Astrocyte (in vitro differentiated cells and primary cell): Measurements from ENCODE around the gene TMC8. TPM values are rescaled to one million over a fixed set of nuclear protein-coding genes. Genes with fewer than 3 reads are reported as not detected.

ENCODE experiments used
- DNase-seq: peaks from one replicate; pipeline ENCODE4 v3.0.0-alpha.2; 2010; ENCODE audit warnings: low read depth
- FAIRE-seq: peaks from 2 replicates; lab custom pipeline; 2011; peaks lifted over from hg19 to GRCh38; lab: Jason Lieb, UNC
- H2AFZ ChIP-seq: 2 replicates; pipeline ENCODE4 v1.6.0; 2012; ENCODE audit warnings: low read depth, low read length, inconsistent platforms
- H3K27ac ChIP-seq: 2 replicates; pipeline ENCODE4 v1.5.1; 2011; ENCODE audit warnings: low read depth, low read length, inconsistent platforms
- H3K27me3 ChIP-seq: 2 replicates; pipeline ENCODE4 v1.6.0; 2011; ENCODE audit warnings: low read length, inconsistent platforms; ENCODE audit not compliant: insufficient read depth
- H3K36me3 ChIP-seq: 2 replicates; pipeline ENCODE4 v1.5.1; 2011; ENCODE audit warnings: low read length, inconsistent platforms; ENCODE audit not compliant: insufficient read depth
- H3K4me1 ChIP-seq: 2 replicates; pipeline ENCODE4 v1.5.1; 2011; ENCODE audit warnings: low read length, inconsistent platforms; ENCODE audit not compliant: insufficient read depth
- H3K4me2 ChIP-seq: 2 replicates; pipeline ENCODE4 v1.6.0; 2012; ENCODE audit warnings: low read length, inconsistent platforms
- H3K4me3 ChIP-seq: 2 replicates; pipeline ENCODE4 v1.5.1; 2011; ENCODE audit warnings: low read depth, mild to moderate bottlenecking, low read length, inconsistent platforms; ENCODE audit not compliant: insufficient read depth
- H3K79me2 ChIP-seq: 2 replicates; pipeline ENCODE4 v1.6.0; 2012; ENCODE audit warnings: mild to moderate bottlenecking, low read length, inconsistent platforms; ENCODE audit not compliant: insufficient read depth
- H3K9ac ChIP-seq: 2 replicates; pipeline ENCODE4 v1.6.0; 2012; ENCODE audit warnings: mild to moderate bottlenecking, low read length, inconsistent platforms
- H3K9me3 ChIP-seq: 2 replicates; pipeline ENCODE4 v1.5.1; 2012; ENCODE audit warnings: low read depth, mild to moderate bottlenecking, low read length, inconsistent platforms; ENCODE audit not compliant: insufficient read depth
- H4K20me1 ChIP-seq: 2 replicates; pipeline ENCODE4 v1.6.0; 2012; ENCODE audit warnings: low read length, inconsistent platforms; ENCODE audit not compliant: insufficient read depth
- H3K27ac Mint-ChIP-seq: one replicate; pipeline ENCODE4 v1.8.0; 2021; ENCODE audit warnings: mild to moderate bottlenecking, mixed read lengths; ENCODE audit not compliant: unreplicated experiment
- H3K27me3 Mint-ChIP-seq: one replicate; pipeline ENCODE4 v1.8.0; 2021; ENCODE audit warnings: low read depth, mixed read lengths; ENCODE audit not compliant: unreplicated experiment
- H3K36me3 Mint-ChIP-seq: one replicate; pipeline ENCODE4 v1.8.0; 2021; ENCODE audit warnings: low read depth, mixed read lengths; ENCODE audit not compliant: unreplicated experiment
- H3K4me1 Mint-ChIP-seq: one replicate; pipeline ENCODE4 v1.8.0; 2021; ENCODE audit warnings: low read depth, mixed read lengths; ENCODE audit not compliant: unreplicated experiment
- H3K4me3 Mint-ChIP-seq: one replicate; pipeline ENCODE4 v1.8.0; 2021; ENCODE audit warnings: mild to moderate bottlenecking, moderate library complexity, mixed read lengths; ENCODE audit not compliant: unreplicated experiment
- H3K9me3 Mint-ChIP-seq: one replicate; pipeline ENCODE4 v1.8.0; 2021; ENCODE audit warnings: mild to moderate bottlenecking, mixed read lengths; ENCODE audit not compliant: unreplicated experiment
- CTCF ChIP-seq: IDR thresholded peaks from 2 replicates; pipeline ENCODE4 v1.5.1; 2011; ENCODE audit warnings: low read depth, mild to moderate bottlenecking, inconsistent platforms, low read length, moderate library complexity; ENCODE audit not compliant: insufficient read depth
- EZH2 ChIP-seq: IDR thresholded peaks from 2 replicates; pipeline ENCODE4 v1.6.1; 2012; ENCODE audit warnings: mild to moderate bottlenecking, low read length, inconsistent platforms; ENCODE audit not compliant: insufficient read depth
- total RNA-seq: library from RNA; stranded (reverse); gene quantifications from 2 replicates; pipeline ENCODE4 v1.2.1, GENCODE V29; 2021

Gene TMC8
- total RNA-seq, 1 donor from 2014 or later = 0.27 TPM

- no peak overlapping the region for H3K27ac Mint-ChIP-seq
- H4K20me1 ChIP-seq = peaks cover 16% of the 10 kb centered on the region
- no peak overlapping the region for H3K27ac ChIP-seq
- no peak for FAIRE-seq
- H2AFZ ChIP-seq = peak overlapping the region; percentile 26
- no peaks in the 10 kb centered on the region for H3K9me3 Mint-ChIP-seq
- no peaks in the 10 kb centered on the region for H3K27me3 ChIP-seq
- H3K27me3 Mint-ChIP-seq = peaks cover 2% of the 10 kb centered on the region
- no peak for DNase-seq
- no peak overlapping the region for H3K4me3 Mint-ChIP-seq
- H3K9ac ChIP-seq = no peak overlapping the region
- H3K4me2 ChIP-seq = no peak overlapping the region
- TF ChIP-seq EZH2 (no peak), CTCF (no peak)
- H3K4me1 Mint-ChIP-seq = peaks cover 11% of the 10 kb centered on the region
- no peaks in the 10 kb centered on the region for H3K36me3 ChIP-seq
- H3K9me3 ChIP-seq = no peaks in the 10 kb centered on the region
- H3K4me3 ChIP-seq = no peak overlapping the region
- peaks cover 13% of the 10 kb centered on the region for H3K36me3 Mint-ChIP-seq
- no peaks in the 10 kb centered on the region for H3K79me2 ChIP-seq
- peaks cover 4% of the 10 kb centered on the region for H3K4me1 ChIP-seq
These were observed 43.8 kb downstream of the TMC8 start for GRCh38 chr17:78174346-78174869.

- Mint-ChIP-seq H3K27me3 (peaks cover 2% of the 10 kb centered on the region), H3K36me3 (peaks cover 13% of the 10 kb centered on the region), H3K4me3 (no peak overlapping the region), H3K27ac (no peak overlapping the region), H3K9me3 (no peaks in the 10 kb centered on the region), H3K4me1 (peaks cover 13% of the 10 kb centered on the region)
- Histone ChIP-seq H3K27me3 (no peaks in the 10 kb centered on the region), H4K20me1 (peaks cover 9% of the 10 kb centered on the region), H3K4me2 (no peak overlapping the region), H3K4me3 (no peak overlapping the region), H3K36me3 (no peaks in the 10 kb centered on the region), H2AFZ (no peak overlapping the region), H3K79me2 (no peaks in the 10 kb centered on the region), H3K4me1 (peaks cover 4% of the 10 kb centered on the region), H3K9ac (no peak overlapping the region), H3K9me3 (no peaks in the 10 kb centered on the region), H3K27ac (no peak overlapping the region)
- FAIRE-seq (no peak), DNase-seq (no peak)
- no peak for TF ChIP-seq EZH2
These were observed 44.5 kb downstream of the TMC8 start for GRCh38 chr17:78174870-78175642.

- H3K9me3 Mint-ChIP-seq = no peaks in the 10 kb centered on the region
- peaks cover 13% of the 10 kb centered on the region for H3K4me1 Mint-ChIP-seq
- H3K36me3 Mint-ChIP-seq = peaks cover 13% of the 10 kb centered on the region
- TF ChIP-seq CTCF = no peak
- no peak for TF ChIP-seq EZH2
- H3K27ac Mint-ChIP-seq = no peak overlapping the region
- H2AFZ ChIP-seq = no peak overlapping the region
- no peak for FAIRE-seq
- no peaks in the 10 kb centered on the region for H3K27me3 ChIP-seq
- H4K20me1 ChIP-seq = peaks cover 7% of the 10 kb centered on the region
- H3K27me3 Mint-ChIP-seq = peaks cover 2% of the 10 kb centered on the region
- no peak overlapping the region for H3K4me3 ChIP-seq
- no peak overlapping the region for H3K4me2 ChIP-seq
- no peak overlapping the region for H3K4me3 Mint-ChIP-seq
- peaks cover under 1% of the 10 kb centered on the region for H3K36me3 ChIP-seq
- no peak overlapping the region for H3K9ac ChIP-seq
- peaks cover 4% of the 10 kb centered on the region for H3K4me1 ChIP-seq
- H3K27ac ChIP-seq = no peak overlapping the region
- no peaks in the 10 kb centered on the region for H3K79me2 ChIP-seq
- DNase-seq = no peak
- H3K9me3 ChIP-seq = no peaks in the 10 kb centered on the region
These were observed 45.0 kb downstream of the TMC8 start for GRCh38 chr17:78175643-78175981.
